Measurements from ENCODE around the gene NFKB2.

Gene NFKB2

DNA sequence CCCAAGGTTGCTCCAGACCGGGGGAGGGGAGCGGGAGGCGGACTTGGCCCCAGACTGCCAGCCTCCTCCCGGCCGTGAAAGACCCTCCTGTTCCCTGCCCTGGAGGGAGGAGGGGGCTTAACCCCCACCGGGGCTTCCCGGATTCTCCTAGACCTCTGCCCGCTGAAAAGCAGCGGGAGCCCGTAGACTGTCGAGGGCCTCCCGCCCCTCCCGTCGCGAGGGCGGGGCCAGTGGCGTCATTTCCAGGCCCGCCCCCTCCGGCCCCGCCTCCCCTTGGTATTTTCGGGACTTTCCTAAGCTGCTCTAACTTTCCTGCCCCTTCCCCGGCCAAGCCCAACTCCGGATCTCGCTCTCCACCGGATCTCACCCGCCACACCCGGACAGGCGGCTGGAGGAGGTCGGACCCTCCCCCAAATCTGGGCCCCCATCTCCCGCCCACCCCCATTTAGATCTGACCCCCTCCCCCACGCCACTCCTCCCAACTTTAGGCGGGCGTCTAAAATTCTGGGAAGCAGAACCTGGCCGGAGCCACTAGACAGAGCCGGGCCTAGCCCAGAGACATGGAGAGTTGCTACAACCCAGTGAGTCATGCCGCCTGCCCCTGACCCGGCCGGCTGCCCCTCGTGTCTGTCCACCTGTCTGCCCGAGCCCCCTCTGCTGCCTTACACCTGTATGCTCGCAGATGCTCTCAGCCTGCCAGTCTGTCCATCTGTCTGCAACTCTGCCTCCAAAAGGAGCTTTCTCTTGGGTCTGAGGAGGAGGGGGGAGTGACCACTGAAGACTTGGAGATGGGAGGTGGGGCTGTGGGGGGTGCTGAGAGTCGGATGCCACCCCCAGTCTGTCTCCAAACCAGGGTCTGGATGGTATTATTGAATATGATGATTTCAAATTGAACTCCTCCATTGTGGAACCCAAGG is at the start of gene NFKB2:
NFKB2 (plus strand) TSS at position 306 of the 917 bp plus-strand sequence; CDS start at position 561, 255 bp downstream.
- peak; percentile 91 for DNase-seq (ENCODE audit: low read depth)

DNA sequence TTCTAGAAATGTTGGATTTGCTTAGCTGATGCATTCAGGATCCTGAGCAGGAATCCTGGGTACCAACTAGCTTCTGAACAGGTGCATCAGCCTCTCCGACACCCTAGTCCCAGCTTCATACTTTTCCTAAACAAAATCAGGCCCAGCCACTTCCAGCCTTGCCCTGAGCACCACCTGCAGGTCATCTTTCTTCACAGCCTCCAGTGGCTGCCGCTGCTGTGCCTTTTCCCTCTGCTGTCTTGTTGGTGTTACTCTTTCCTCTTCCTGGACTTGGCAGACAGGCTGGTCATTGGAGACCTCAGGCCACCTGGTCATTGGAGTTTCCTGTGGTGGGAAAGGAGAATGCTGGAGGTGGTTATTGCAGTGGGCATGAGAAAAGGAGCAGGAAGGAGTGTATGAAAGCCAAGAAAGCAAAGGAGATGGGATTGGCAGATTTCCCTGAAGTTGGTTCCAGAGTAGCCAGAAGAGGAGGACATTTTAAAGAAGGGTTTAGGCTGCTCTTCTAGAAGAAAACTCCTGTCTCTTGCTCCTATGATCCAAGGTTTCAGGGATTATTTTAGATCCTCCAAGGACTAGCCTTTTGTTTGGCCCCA is 48.2 kb upstream of the NFKB2 start:
- DNase-seq (ENCODE audit: low read depth): no peak

DNA sequence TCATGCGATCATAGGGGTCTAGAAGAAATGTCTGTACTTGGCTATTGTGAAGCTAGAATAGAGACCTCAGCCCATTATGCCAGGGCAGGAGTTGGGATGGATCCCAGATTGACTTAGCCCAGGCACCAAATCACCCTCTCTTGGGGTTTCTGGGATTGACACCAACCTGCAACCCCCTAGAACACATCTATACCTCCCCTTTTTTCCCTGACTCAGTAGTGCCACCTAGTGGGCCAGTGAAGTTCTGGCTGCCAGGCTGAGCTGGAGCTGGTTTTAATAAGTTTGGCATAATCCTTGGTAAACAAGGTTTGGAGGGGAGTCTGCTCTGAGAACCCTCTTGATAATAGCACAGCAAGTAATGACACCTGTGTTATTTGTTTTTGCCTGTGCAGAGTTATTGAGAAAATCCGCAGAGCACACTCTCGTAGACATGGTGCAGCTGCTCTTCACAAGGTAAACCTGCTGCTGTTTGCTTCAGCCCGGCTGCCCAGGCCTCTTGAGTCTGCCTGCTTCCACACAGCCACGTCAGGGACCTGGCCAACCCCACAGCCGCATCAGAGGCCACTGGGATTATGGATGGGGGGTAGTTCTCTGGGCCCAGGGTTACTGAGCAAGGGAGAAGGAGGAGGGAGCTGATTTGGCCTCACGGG is 43.3 kb upstream of the NFKB2 start:
- peak; percentile 51 for DNase-seq (ENCODE audit: low read depth)

DNA sequence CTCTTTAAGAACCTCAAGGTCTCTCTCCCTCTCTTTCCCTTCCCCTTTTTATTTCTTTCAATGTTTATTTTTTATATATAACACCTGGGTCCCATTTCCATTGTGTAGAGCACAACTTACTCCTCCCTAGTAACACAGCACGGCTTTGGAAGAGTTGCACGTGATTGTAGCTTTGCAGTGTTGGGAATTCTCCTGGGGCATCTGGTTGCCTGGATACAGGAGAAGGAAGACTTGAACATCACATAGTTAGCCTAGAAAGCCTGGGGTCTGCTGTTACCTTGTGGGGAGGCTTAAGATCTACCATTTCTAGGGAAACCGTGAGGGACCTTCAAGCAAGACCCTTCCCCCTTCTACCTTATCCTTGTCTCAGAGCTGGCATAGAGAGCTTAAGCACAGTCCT is 41.1 kb upstream of the NFKB2 start:
- DNase-seq (ENCODE audit: low read depth): no peak

DNA sequence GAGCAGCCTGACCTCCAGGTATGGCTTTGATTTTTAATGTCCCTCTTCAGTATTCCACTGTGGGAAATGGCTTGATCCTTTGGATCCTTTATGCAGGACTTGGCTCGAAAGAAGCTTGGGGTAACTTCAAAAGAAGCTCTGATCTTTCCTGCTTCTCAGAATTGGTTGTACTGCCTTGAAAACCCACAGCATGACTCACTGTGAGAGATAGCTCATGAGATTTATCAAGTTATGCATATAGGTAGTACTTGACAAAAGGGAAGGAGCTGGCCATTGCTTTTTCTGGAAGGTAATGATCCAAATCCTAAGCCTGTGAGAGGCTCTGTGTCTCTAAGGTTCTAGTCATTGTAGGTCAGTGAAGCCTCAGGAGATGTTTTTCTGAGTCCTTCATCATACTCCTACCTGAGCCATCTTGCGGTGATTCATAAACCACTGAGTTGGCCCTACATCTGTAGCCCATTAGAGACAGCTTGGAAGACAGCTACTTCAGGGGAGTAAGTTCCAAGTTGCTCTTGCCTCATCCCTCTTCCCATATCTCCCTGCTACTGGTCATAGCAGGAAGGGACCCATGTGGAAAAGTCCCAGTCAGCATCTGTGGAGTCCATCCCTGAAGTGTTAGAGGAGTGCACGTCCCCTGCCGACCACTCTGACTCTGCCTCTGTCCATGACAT is 36.7 kb upstream of the NFKB2 start:
- DNase-seq (ENCODE audit: low read depth): no peak

DNA sequence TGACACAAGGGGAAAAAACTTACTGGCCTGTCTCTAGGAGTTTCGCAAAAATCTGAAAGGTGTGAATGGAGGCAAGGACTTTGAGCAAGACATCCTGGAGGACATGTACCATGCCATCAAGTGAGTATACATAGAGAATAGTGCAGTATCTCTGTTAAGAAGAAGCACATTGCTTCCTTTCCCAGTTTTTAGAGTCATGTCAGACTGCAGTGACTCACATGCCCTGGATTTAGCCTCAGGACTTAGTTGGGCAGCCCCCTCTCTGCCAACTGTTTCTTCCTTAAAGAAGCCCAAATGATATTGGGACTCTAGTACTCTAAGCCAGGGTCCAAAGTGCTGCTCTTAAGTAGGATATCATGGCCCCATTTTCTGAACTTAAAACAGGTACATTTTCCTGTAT is 28.1 kb upstream of the NFKB2 start:
- DNase-seq (ENCODE audit: low read depth): no peak

DNA sequence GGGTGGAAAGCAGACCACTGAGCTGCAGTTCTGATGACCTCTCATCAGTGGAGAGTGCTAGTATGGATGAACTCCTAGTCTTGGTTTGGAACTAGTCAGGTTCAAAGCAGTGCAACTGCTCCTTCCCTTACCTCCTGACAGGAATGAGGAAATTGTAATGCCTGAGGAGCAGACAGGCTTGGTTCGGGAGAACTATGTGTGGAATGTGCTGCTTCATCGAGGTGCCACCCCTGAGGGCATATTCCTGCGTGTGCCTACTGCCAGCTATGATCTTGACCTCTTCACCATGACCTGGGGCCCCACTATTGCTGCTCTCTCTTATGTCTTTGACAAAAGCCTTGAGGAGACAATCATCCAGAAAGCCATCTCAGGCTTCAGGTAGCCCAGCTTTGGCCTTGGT is 27.4 kb upstream of the NFKB2 start:
- DNase-seq (ENCODE audit: low read depth): no peak

DNA sequence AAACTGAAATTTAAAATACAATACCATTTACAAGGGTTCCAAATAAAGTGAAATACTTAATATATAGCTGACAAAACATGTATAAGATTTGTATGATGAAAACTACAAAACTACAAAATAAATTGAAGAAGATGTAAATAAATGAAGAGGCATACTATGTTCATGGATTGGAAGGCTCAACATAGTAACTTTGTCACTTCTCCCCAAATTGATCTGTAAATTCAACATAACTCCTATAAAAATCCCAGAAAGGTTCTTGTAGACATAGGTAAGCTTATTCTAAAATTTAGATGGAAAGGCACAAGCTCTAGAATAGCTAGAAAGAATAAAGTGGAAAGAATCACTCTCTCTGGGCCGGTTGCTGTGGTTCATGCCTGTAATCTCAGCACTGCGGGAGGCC is 24.2 kb upstream of the NFKB2 start:
- no peak for DNase-seq (ENCODE audit: low read depth)

DNA sequence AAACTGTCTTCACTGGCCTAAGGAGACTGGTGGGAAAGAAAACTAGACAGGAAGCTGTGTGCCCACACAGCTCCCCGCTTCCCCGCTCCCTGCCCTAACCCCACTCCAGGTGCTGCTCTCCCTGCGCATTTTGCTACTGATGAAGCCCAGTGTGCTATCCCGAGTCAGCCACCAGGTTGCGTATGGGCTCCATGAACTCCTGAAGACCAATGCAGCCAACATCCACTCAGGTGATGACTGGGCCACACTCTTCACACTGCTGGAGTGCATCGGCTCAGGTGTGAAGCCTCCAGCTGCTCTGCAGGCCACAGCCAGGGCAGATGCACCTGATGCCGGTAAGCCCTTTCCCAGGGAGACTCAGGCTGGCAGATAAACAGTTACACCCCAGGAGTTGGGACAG is 20.3 kb upstream of the NFKB2 start:
- no peak for DNase-seq (ENCODE audit: low read depth)

DNA sequence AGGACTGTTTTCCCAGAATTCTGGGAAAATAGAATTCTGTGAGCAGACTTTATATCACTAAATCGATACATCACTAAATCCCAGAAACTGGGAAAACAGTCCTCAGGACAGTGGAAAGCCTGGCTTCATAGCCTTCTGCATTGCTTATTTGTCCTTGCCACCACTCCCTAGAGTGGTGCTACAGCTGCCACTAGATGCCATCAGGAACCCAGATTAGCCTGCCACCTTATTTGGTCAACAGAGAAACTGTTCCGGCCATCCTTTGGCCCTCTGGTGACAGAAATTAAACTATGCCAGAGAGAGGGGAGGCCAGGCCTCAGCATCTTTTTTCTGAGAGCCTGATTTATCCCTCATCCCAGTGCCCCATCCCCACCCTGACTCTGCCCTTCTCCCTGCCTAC is 19.6 kb upstream of the NFKB2 start:
- no peak for DNase-seq (ENCODE audit: low read depth)

DNA sequence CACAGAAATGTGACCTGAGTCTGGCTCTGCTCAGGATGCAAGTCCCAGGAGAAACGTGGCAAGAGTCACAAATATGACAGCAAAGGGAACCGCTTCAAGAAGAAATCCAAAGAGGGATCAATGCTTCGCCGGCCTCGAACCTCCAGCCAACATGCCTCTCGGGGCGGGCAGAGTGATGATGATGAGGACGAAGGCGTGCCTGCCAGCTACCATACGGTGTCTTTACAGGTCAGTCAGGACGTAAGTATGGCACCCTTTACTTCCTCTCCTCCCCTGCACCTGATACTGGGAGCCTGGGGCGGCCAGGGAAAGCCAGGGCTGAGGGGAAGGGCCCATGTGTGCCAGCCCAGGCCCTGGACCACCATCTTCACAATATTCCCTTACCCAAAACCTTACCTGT is 18.6 kb upstream of the NFKB2 start:
- DNase-seq (ENCODE audit: low read depth): no peak

DNA sequence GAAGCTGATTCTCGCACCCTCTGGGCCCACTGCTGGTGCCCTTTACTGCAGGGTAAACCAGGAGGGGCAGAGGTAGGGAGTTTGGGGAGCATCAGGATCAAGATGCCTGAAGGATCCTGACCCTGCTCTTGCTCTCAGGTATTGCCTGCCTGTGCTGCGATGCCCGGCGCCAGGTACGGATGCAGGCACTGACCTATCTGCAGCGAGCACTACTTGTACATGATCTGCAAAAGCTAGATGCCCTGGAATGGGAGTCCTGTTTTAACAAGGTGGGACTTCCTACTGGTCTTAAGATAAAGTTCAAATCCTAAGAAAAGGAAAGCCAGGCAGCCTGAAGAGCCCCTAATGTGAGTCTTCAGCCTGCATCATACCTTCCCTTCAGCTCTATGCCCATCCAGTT is 16.1 kb upstream of the NFKB2 start:
- no peak for DNase-seq (ENCODE audit: low read depth)

DNA sequence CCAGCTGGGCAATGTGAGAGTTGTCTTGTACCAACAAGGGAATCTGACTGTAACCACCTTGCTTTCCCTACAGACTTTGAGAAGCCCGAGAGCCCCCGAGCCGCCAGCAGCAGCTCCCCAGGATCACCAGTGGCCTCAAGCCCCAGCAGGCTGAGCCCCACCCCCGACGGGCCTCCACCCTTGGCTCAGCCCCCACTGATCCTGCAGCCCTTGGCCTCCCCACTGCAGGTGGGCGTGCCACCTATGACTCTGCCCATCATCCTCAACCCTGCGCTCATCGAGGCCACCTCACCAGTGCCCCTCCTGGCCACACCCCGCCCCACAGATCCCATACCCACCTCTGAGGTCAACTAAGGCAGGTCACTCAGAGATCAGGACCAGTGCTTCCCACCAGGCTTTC is 13.5 kb upstream of the NFKB2 start:
- DNase-seq (ENCODE audit: low read depth): no peak

DNA sequence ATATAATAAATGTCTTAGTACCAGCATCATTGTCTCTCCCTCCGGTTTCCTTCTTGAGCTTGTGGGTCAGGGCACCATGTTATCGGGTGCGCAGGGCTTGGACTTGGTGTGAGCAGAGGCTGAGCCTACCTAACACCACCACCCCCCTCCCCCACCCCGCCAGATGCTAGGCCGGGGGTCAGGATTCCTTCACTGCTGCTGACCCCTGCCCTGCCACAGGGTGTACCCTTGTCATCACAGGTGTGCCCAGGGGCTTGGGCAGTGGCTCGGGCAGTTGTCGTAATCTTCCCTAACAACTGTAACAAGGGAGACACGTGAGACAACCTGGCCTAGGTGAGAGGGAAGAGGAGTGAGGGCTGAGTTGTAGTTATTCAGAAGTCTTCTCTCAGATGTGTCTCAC is 12.6 kb upstream of the NFKB2 start:
- no peak for DNase-seq (ENCODE audit: low read depth)

DNA sequence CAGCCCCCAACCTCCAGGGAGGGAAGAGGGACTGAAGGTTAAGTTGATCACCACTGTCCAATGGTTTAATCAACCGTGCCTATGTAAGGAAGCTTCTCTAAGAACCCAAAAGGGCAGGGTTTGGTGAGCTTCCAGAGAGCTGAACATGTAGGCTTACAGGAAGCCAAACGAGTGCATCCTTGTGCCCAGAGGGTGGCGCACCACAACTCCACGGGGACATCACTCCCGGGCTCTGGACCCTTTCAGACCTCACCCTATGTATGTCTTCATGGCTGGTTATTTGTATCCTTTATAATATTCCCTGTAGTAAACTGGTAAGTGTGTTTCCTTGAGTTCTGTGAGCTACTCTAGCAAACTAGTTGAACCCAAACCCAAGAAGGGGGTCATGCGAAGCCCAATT is 11.5 kb upstream of the NFKB2 start:
- DNase-seq (ENCODE audit: low read depth): no peak

DNA sequence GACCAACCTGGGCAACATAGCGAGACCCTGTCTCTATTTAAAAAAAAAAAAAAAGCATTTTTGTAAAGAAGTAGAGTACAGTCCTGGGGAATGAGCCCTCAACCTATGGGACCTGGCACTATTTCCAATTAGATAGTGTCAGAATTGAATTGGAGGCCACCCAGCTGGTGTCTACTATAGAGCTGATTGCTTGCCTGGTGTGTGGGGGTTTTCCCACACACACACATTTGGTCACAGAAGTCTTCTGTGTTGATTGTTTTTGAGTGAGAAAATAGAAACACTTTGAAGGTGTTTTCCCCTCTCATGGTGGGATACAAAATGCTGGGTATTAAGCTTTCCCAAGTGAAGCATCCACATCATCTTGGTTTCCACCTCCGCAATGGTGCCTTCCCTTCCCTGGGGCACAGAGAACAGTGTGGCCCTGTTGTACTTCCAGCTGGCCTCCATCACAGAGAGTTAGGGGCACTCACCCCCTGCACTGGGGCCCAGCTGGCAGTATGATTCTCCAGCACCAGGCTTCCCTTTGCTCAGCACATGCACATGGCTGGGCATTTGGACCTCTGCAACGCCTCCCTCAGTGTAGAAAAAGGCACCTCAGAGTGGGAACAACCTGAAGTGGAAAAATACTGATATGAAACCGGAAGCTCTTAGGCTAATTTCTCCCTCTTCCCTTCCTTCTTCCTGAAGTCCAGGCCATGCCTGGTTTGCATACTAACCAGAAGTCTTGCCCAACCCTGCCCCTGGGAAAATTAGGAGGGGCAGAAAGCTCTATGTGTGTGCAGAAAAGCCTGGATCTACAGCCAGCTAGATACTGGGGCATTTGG is 10.7 kb upstream of the NFKB2 start:
- DNase-seq (ENCODE audit: low read depth): no peak

DNA sequence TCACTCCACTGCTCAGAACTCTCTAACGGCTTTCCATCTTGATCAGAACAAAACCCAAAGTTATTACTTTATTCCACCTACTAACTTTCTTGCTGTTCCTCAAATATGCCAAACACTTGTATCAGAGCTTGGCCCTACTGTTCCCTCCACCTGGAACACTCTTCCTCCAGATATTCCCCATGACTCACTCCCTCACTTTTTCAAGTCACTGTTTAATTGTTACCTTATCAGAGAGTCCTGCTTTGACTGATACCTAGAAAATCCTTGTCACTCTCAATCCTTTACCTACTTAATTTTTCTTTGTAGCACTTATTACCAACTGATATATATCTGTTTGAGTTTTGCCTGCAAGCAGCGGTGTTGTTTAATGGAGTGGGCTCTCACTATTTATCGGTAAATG is 5.6 kb upstream of the NFKB2 start:
- DNase-seq (ENCODE audit: low read depth): no peak

DNA sequence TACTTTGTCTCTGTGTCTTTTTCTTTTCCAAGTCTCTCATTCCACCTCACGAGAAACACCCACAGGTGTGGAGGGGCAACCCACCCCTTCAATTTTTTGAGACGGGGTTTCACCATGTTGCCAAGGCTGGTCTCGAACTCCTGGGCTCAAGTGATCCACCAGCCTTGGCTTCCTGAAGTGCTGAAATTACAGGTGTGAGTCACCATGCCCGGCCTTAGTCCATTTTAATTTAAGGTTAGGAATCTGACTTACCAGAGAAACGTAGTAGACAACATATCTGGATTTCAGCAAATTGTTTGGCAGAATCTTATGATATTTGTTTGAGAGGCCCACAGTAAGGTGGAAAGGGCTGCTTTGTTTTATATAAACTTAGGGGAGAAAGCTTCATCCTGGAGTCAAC is 3.2 kb upstream of the NFKB2 start:
- no peak for DNase-seq (ENCODE audit: low read depth)

DNA sequence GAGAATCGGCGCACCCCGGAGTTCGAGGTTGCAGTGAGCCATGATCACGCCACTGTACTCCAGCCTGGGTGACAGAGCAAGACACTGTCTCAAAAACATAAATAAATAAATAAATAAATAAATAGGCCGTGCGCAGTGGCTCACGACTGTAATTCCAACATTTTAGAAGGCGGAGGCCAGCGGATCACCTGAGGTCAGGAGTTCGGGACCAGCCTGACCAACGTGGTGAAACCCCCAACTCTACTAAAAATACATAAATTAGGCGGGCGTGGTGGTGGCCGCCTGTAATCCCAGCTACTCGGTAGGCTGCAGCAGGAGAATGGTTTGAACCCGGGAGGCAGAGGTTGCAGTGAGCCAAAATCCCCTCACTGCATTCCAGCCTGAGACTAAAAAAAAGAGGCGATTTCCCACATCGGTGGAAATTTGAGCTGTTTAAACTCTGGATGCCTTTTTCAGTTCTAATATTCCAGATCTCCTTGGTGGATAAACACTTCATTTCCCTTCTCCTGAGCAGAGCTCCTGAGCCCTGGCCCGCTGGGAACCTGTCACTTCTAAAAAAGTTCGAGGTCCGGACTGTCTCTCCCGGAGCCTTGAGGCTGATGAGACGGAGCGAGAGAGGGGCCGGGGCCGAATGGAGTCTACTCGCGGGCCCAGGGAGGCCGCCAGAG is 2.0 kb upstream of the NFKB2 start:
- no peak for DNase-seq (ENCODE audit: low read depth)

DNA sequence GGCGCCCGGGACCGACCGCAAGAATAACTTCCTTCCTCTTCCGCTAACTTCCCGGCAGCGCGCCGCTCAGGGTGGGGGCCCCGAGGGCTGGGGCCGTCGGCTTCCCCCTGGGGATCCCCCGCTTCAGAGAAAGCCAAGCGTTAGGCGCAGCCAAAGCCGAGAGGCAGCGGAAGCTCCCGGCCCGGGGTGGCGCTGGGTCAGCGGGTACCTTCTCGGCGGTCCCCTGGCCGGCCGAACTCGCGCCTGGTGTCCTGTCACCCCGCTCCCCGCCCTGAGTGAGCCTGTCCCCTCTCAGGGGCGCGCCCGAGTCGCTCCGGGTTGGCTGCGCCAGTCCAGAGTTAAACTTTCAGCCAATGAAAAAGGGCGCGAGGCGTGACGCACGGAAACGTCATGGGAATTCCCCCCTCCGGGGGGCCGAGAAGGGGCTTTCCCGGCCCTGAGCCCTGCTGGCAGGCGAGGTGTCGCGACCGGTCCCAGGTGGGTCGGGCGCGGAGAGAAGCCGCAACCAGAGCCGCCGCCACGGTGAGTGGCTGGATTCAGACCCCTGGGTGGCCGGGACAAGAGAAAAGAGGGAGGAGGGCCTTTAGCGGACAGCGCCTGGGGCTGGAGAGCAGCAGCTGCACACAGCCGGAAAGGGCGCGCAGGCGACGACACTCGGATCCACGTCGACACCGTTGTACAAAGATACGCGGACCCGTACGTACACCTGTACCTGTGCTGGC is 1.3 kb upstream of the NFKB2 start:
- peak; percentile 98 for DNase-seq (ENCODE audit: low read depth)
